GM23248 (cell line): ENCODE data around the gene ISG15.

Source experiments
- EZH2 ChIP-seq: fragments of 200-600 bp; sonication (generic); IDR thresholded peaks from 2 replicates; pipeline ENCODE4 v1.6.1; 2018; ENCODE audit warnings: antibody characterized with exemption, mild to moderate bottlenecking; ENCODE audit not compliant: insufficient read depth, poor library complexity, severe bottlenecking
- EZH2phosphoT487 ChIP-seq: fragments of 200-600 bp; sonication (generic); IDR thresholded peaks from 2 replicates; pipeline ENCODE4 v1.6.1; 2018; ENCODE audit warnings: antibody characterized with exemption, moderate library complexity, mild to moderate bottlenecking, low read depth; ENCODE audit not compliant: insufficient read depth

DNA sequence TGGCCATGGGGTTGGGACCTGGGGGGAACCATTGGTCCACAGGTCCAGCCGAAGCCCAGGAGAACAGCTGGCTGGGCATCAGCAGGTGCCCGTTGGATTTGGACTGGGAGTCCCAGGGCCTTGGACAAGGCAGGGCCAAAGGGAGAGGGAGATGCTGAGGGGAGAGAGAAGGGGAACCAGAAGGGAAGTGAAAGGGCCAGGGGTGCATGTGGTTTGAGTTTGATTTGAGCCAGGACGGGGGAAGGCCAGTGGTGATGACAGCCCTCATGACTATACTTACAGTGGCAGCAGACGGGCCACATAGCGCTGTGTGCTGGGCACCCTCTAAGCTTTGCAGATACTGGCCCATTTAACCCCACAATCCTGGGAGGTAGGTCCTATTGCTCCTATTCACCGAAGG, 25.4 kb downstream of the ISG15 start:
- TF ChIP-seq EZH2 (no peak), EZH2phosphoT487 (no peak)
